PC-3 (cell line): ENCODE measurements around the gene CHD9. TPM values are rescaled to one million over a fixed set of nuclear protein-coding genes. Genes with fewer than 3 reads are reported as not detected.

Experiments used
- ATAC-seq: fragments of 200-7000 bp; cut with Tn5 transposase; 2 replicates; pipeline ENCODE4 v1.9.1; 2020; ENCODE audit warnings: mild to moderate bottlenecking, moderate library complexity
- BruUV-seq: library from RNA; stranded (reverse); fragments of 400-500 nt; replicated peaks from 2 replicates; lab custom pipeline; 2021; lab: Mats Ljungman, UMichigan
- CTCF ChIA-PET: fragments of 300-600 bp; sonication (Branson Sonifier 250); formaldehyde crosslinking; loops from one replicate; lab custom pipeline; 2022; ENCODE audit warnings: antibody characterized with exemption; lab: Charles Lee
- POLR2A ChIA-PET: fragments of 300-600 bp; sonication (Branson Sonifier 250); formaldehyde crosslinking; loops from one replicate; lab custom pipeline; 2022; ENCODE audit warnings: antibody characterized with exemption; ENCODE audit not compliant: unreplicated experiment; lab: Charles Lee
- DNase-seq: peaks from one replicate; pipeline ENCODE4 v3.0.0-alpha.2; 2015
- H2AFZ ChIP-seq: fragments of 300-600 bp; sonication (generic); 2 replicates; pipeline ENCODE4 v1.6.0; 2016; ENCODE audit warnings: antibody characterized with exemption, low read length
- H3F3A ChIP-seq: fragments of 300-600 bp; sonication (generic); one replicate; pipeline ENCODE4 v1.6.0; 2017; ENCODE audit warnings: antibody characterized with exemption, low read length, control low read depth, mild to moderate bottlenecking; ENCODE audit not compliant: unreplicated experiment
- H3K27ac ChIP-seq: fragments of 300-600 bp; sonication (generic); 2 replicates; pipeline ENCODE4 v1.5.1; 2016; ENCODE audit warnings: mild to moderate bottlenecking, low read length
- H3K27me3 ChIP-seq: fragments of 300-600 bp; sonication (generic); 2 replicates; pipeline ENCODE4 v1.6.1; 2016; ENCODE audit warnings: low read length, mixed read lengths
- H3K36me3 ChIP-seq: fragments of 300-600 bp; sonication (generic); 2 replicates; pipeline ENCODE4 v1.6.1; 2016; ENCODE audit warnings: low read depth, mixed run types, low read length, mixed read lengths
- H3K4me1 ChIP-seq: fragments of 300-600 bp; sonication (generic); 2 replicates; pipeline ENCODE4 v1.5.1; 2016; ENCODE audit warnings: low read length; ENCODE audit not compliant: insufficient read depth
- H3K4me2 ChIP-seq: fragments of 300-600 bp; sonication (generic); 2 replicates; pipeline ENCODE4 v1.6.0; 2016; ENCODE audit warnings: low read length
- H3K4me3 ChIP-seq: fragments of 300-600 bp; sonication (generic); 2 replicates; pipeline ENCODE4 v1.5.1; 2016; ENCODE audit warnings: mild to moderate bottlenecking, low read length, mixed read lengths
- H3K79me2 ChIP-seq: fragments of 300-600 bp; sonication (generic); 2 replicates; pipeline ENCODE4 v1.6.1; 2017; ENCODE audit warnings: low read length, mixed read lengths
- H3K9ac ChIP-seq: fragments of 300-600 bp; sonication (generic); 2 replicates; pipeline ENCODE4 v1.6.0; 2016; ENCODE audit warnings: mild to moderate bottlenecking, low read length
- H3K9me2 ChIP-seq: fragments of 300-600 bp; sonication (generic); replicated peaks from 2 replicates; pipeline ENCODE4 v1.6.1; 2016; ENCODE audit warnings: mixed run types, low read length, mixed read lengths
- H3K9me3 ChIP-seq: fragments of 300-600 bp; sonication (generic); 2 replicates; pipeline ENCODE4 v1.6.1; 2016; ENCODE audit warnings: low read length, mixed read lengths
- H4K20me1 ChIP-seq: fragments of 300-600 bp; sonication (generic); 2 replicates; pipeline ENCODE4 v1.6.1; 2016; ENCODE audit warnings: low read length, mixed read lengths
- CTCF ChIP-seq: fragments of 300-600 bp; sonication (generic); conservative IDR thresholded peaks from 2 replicates; pipeline ENCODE4 v1.5.1; 2017; ENCODE audit warnings: antibody characterized with exemption, low read depth, mild to moderate bottlenecking, low read length
- EZH2 ChIP-seq: fragments of 300-600 bp; sonication (generic); IDR thresholded peaks from one replicate; pipeline ENCODE4 v1.6.1; 2017; ENCODE audit warnings: antibody characterized with exemption, mild to moderate bottlenecking, low read length; ENCODE audit not compliant: unreplicated experiment
- EZH2phosphoT487 ChIP-seq: fragments of 300-600 bp; sonication (generic); IDR thresholded peaks from 2 replicates; pipeline ENCODE4 v1.6.1; 2018; ENCODE audit warnings: mild to moderate bottlenecking, antibody characterized with exemption, low read length, borderline replicate concordance
- intact Hi-C: fragments of 100-400 bp; cut with micrococcal nuclease; formaldehyde crosslinking; loops from 2 replicates; pipeline ENCODE4 v1.9.0; 2023
- total RNA-seq: library from RNA; depleted of rRNA; stranded (reverse); fragments of >200 nt; gene quantifications from 2 replicates; pipeline ENCODE4 v1.2.3, GENCODE V29; 2014

The CHD9 gene
- total RNA-seq, 1 experiment from 2014 or later, result 13.3 TPM

GRCh38 chr16:53078247-53078646, 23.5 kb downstream of the CHD9 start:
- no peak overlapping the region for H3K4me2 ChIP-seq
- H4K20me1 ChIP-seq, result no peaks in the 10 kb centered on the region
- no peaks in the 10 kb centered on the region; the same call in 1 of the 2 replicates for H3K36me3 ChIP-seq
- ChIA-PET POLR2A (no interaction called here), CTCF (no interaction called here)
- no peak overlapping the region for H2AFZ ChIP-seq
- DNase-seq (no peak), ATAC-seq (no peak)
- intact Hi-C loops, result no loop called here
- TF ChIP-seq EZH2 (no peak), CTCF (no peak), EZH2phosphoT487 (no peak)
- peaks cover 3% of the 10 kb centered on the region for H3K79me2 ChIP-seq
- no peak overlapping the region for H3K27ac ChIP-seq
- no peaks in the 10 kb centered on the region for H3K27me3 ChIP-seq
- no peaks in the 10 kb centered on the region for H3K9me2 ChIP-seq
- H3K4me3 ChIP-seq, result no peak overlapping the region
- H3K9ac ChIP-seq, result no peak overlapping the region
- no peaks in the 10 kb centered on the region for H3K9me3 ChIP-seq
- no peaks in the 10 kb centered on the region for H3F3A ChIP-seq
- peaks cover 19% of the 10 kb centered on the region for H3K4me1 ChIP-seq
- BruUV-seq, result no TSS peak

- BruUV-seq, result no TSS peak
- H3K36me3 ChIP-seq, result no peaks in the 10 kb centered on the region; the same call in 1 of the 2 replicates
- H3K9ac ChIP-seq, result no peak overlapping the region
- no peak overlapping the region for H3K27ac ChIP-seq
- H2AFZ ChIP-seq, result no peak overlapping the region
- H3K27me3 ChIP-seq, result no peaks in the 10 kb centered on the region
- DNase-seq (no peak), ATAC-seq (no peak)
- TF ChIP-seq EZH2phosphoT487 (no peak), CTCF (no peak), EZH2 (no peak)
- H3K9me3 ChIP-seq, result no peaks in the 10 kb centered on the region
- no peak overlapping the region for H3K4me2 ChIP-seq
- POLR2A ChIA-PET, result no interaction called here
- intact Hi-C loops, result no loop called here
- no peaks in the 10 kb centered on the region for H3K9me2 ChIP-seq
- CTCF ChIA-PET, result no interaction called here
- no peaks in the 10 kb centered on the region for H4K20me1 ChIP-seq
- peaks cover 3% of the 10 kb centered on the region for H3K79me2 ChIP-seq
- no peaks in the 10 kb centered on the region for H3F3A ChIP-seq
- H3K4me1 ChIP-seq, result peaks cover 19% of the 10 kb centered on the region
- H3K4me3 ChIP-seq, result no peak overlapping the region
These were observed 24.1 kb downstream of the CHD9 start for GRCh38 chr16:53078765-53079485.
